Measurements from ENCODE around the gene PADI6.
"Not testable (repeated sequence)": the region's sequence is repeated elsewhere in the genome, so short reads cannot be mapped to it uniquely, and the experiment has no call there.

Gene PADI6

DNA sequence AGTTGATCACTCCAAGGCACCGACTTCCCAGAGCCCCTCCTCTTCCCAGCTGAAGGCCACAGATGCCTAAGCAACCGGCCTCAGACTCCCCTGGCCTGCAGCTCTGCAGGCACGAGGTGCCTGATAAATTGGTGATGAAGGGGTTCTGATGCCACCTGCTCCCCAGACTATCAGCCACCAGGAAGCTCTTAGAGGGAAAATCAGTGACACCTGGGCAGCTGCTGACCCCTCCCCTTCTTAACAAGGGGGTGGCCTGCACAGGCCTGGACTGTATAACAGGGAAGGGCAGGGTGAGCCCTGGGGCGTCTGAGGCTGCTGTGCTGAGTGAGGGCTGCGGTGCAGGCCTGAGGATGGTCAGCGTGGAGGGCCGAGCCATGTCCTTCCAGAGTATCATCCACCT is at the start of gene PADI6:
PADI6 (plus strand) TSS at position 301 of the 400 bp plus-strand sequence; CDS start at position 351, 50 bp downstream.
- no peak for DNase-seq

GRCh38 chr1:17328855-17329254 is 43.1 kb upstream of the PADI6 start:
- DNase-seq, result no peak

DNA sequence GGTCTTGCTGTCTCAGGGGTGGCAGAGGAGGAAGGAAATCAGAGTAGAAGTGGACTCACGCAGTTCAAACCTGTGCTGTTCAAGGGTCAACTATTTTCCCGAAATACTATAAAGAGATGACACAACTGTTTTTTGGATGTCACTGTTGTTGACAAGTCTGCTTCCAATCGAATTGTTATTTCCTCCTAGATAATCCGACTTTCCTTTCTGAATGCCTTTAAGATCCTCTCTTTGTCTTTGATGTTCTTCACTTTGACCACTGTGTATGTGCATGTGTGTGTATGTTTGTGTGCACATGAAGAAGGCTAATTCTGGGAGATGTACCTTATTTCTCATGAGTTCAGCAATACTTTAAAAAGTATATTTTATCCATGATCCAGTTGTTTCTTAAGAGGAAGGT is 42.4 kb upstream of the PADI6 start:
- no peak for DNase-seq

DNA sequence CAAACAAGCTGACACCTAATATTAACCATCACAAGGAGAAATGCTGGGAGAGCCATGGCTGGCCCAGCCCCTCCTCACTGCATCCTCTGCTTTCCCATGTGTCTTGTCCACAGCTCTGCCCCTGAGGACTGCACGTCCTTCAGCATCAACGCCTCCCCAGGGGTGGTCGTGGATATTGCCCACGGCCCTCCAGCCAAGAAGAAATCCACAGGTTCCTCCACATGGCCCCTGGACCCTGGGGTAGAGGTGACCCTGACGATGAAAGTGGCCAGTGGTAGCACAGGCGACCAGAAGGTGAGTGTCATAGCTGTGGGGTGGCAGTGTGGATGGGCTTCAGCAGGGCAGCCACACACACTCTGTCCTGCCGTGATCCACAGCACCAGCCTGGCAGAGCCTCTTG is 41.1 kb upstream of the PADI6 start:
- DNase-seq, result no peak

DNA sequence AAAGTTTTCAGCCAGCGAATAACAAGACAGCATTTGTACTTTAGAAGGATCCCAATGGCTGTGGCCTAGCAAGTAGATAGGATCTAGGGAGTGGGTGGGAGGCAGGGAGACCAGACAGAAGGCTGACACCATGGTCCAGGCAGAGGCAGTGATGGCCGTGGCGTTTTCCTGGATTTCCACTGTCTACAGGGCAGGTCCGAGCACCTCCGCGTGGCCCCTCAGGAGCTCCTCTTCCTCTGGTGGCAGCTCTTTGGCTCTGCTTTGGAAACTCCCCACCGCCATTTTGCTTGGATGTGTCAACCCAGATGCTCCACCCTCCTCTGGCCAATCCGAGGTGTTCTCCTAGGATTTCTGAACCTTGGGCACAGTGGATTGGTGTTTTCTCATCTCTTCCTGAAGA is 38.9 kb upstream of the PADI6 start:
- DNase-seq, result no peak

DNA sequence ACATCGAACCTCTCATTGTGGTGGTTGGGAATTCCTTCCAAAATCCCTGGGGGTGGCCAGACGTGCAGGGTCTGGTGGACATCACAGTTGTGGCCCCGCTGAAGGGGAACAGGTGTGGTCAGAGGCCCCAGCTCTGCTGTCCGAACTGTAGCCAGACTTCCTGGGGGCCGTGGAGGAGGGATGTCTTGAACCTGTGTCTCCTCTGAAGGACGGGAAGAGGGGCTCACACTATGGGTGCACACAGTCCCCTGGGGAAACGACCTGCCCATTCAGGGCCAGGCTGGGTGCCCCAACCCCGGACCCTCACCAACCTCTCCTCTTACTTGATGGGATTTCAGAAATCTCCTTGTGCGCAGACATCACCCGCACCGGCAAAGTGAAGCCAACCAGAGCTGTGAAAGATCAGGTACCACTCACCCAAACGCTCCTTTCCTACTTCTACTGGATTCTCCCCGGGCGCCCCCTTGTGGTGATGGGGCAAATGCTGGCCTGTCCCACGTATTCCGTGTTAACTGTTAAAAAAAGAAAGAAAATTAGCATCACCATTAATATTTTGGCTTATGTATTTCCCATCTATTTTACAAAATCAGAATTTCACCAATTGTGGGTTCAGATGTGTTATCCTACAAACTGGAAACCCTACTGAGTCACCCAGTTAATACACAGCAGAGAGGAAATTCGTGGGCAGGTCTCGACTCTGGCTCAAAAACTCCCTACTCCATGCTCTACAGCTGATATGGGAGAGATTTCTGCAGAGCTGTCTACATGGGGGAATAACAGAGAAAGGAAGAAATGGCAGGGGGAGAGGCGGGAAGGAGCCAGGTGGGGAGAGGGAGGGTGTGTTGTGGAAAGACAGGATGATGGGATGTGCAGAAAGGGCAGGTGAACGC is 35.9 kb upstream of the PADI6 start:
- DNase-seq, result peak; percentile 9

DNA sequence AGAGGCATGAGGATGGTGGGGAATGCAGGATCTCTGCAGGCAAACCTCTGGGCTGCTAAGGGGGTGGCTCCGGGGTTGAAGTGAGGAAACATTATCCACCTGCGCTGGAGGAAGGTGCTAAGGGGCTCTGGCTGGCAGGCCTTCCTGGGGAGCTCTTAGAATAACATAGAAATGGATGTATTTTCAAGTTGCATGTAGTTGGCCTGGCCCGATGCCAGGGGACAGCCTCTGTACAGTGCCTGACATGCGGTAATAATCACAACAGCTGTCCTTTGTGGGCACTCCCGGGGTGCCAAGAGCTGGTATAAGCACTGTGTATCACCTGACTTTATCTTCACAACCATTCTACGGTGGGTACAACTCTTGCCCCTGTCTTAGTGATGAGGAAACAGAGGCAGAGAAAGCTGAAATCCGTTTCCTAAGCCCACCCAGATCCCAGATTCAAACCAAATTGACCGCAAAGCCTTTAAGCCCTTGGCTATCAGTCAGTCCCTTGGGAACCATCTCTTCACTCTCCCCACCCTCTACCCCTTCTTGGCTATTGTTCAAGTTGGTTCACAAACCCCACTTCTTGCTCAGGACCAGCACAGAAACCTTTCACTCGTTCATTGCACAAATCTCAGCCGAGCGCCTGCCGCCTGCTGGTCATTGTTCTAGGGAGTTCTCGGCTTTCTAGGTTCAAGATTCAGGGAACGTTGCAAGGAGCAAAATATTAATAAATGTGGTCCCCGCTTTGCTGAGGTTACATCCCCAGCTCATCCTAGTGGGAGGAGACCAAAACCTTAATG is 33.1 kb upstream of the PADI6 start:
- DNase-seq, result no peak

DNA sequence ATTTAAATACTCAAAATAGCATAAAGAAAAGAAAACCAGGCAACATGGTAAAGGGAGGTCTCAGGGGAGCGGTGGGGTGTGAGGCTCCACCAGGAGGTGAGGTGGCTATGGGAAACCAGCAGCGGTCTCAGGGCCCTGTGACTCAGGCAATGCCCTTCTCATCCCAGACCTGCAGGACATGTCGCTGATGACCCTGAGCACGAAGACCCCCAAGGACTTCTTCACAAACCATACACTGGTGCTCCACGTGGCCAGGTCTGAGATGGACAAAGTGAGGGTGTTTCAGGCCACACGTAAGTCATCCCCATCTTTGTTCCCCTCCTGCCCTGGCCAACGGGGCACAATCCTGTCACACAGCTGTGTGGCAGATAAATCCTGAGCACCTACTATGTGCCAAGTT is 32.5 kb upstream of the PADI6 start:
- DNase-seq, result no peak

DNA sequence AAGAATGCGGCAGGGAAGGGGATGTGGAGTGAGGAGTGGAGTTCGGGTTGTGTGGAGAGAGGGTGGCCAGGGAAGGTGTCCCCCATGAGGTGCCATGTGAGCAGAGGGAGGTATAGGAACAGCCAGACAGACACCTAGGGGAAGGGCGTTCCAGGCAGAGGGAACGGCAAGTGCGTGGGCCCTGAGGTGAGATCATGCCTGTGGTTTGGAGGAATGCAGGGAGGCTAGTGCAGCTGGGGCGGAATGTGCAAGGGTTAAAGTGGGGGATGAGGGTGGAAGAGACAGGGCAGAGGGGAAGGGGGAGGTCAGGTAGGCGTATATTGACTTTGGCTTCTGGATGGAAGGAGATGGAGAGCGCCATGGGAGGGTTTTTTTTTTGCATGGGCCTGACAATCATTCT is 31.6 kb upstream of the PADI6 start:
- no peak for DNase-seq

- DNase-seq, result no peak
Measured at GRCh38 chr1:17342014-17342441, 30.0 kb upstream of the PADI6 start.

- DNase-seq, result not testable (repeated sequence)
Measured at GRCh38 chr1:17345506-17345905, 26.5 kb upstream of the PADI6 start.

DNA sequence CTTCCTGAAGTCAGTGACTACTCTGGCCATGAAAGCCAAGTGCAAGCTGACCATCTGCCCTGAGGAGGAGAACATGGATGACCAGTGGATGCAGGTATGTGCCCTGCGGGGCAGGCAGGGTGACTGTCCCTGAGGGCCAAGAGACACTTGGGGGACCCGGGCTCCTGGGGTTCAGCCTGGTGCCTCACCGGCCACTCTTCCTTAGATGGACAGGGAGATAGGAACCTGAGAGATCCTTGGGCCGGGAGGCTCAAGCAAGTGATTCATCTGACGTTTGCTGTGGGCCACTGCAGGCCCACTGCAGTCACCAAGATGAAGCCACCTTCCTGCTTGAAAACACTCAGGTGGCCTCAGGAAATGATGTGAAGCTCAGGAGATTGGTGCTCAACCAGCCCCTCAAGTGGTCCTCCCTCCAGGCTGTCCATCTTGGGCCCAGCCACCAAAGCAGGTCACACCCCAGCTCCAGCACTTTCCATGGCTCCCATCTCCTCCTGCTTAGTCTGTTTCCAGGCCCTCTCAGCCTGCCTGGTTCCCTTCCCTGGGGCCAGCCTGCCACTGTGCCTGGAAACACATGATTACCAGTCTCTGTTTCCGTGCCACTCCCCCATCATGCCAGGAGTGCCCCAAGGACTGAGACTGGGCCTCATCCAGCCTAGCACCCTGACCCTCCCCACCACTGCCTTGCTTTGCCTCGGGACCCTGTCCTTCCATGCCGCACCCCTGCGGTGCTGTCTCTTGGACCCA is 25.8 kb upstream of the PADI6 start:
- DNase-seq, result no peak

- no peak for DNase-seq
Measured at GRCh38 chr1:17347769-17348592, 24.0 kb upstream of the PADI6 start.

DNA sequence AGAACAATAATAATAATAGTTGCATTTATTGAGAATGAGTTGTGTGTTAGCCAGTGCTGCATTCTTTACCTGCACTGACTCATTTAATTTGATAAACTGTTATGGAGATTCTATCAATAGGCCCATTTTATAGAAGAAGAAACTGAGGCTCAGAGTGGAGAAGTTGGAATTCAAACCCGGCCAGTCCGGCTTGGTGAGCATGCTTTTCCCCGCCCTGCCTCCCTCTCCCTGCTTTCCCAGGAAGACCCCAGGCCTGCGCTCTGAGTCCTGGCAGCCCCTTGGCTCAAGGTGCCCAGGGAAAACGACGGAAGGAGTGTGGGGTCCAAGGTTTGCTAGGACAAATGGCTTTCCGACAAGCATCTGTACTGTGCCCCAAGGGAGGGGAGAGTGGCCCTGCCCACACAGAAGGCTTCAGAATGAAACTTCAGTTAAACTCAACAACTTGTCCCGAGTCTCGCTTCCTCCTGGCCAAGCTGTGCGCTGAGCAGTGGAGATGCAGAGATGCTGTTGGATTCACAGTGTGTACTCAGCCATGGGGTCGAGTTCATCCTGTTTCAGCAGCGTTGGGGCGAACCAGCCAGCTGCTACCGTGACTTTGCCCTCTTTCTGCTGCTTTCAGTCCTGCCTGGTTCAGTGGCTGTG is 23.3 kb upstream of the PADI6 start:
- no peak for DNase-seq

DNA sequence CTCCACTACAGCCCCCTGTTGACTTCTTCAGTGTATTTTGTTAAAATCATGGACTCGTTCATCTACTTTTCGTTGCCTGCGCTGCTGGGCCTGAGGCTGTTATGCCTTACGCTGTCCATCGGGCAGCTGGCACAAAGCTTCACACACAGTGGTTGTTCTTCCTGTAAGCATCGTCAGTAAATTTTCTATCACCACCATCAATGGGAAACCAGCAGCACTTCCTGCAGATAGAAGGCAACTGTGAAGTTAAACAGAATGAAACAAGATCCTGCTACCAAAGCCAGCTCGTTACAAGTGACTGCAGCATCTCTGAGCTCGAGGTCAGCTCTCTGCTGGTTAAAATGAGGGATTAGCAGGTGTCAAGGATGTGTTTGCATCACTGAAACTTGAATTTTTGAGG is 21.9 kb upstream of the PADI6 start:
- DNase-seq, result no peak

- DNase-seq, result no peak
Measured at GRCh38 chr1:17350928-17351446, 21.0 kb upstream of the PADI6 start.

DNA sequence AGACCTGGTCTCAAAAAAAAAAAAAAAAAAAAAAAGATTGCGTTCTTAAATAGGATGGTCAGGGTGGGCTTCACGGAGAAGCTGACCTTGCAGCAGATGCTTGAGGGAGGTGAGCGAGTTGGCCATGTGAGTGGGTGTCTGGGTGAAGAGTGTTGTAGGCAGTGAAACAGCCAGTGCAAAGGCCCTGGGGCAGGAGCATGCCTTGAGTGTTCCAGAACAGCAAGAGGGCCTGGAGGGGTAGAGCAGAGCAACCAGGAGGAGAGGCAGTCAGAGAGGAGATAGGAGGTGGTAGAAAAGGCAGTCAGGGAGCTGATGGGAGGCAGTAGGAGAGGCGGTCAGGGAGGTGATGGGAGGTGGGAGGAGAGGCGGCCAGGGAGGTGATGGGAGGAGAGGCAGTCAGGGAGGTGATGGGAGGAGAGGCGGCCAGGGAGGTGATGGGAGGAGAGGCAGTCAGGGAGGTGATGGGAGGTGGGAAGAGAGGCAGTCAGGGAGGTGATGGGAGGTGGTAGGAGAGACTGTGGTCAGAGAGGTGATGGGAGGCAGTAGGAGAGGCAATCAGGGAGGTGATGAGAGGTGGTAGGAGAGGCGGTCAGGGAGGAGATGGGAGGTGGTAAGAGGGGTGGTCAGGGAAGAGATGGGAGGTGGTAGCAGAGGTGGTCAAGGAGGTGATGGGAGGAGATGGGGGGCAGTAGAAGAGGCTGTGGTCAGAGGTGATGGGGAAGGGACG is 20.2 kb upstream of the PADI6 start:
- no peak for DNase-seq

- DNase-seq, result no peak
Measured at GRCh38 chr1:17352419-17352909, 19.5 kb upstream of the PADI6 start.

DNA sequence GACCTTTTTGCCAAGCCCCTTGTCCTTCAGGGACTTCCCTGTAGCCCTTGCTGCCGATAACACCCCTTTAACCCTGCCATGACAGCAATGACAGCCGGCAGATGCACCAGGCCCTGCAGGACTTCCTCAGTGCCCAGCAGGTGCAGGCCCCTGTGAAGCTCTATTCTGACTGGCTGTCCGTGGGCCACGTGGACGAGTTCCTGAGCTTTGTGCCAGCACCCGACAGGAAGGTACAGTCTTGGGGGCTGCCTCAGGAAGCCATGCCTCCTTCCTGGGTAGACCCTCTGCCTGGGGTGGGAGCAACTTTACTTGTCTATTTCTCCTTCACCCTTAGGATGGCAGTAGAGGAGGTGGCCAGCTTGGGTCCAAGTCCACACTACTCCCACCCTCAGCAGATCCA is 16.1 kb upstream of the PADI6 start:
- DNase-seq, result no peak

- no peak for DNase-seq
Measured at GRCh38 chr1:17356387-17357026, 15.5 kb upstream of the PADI6 start.

All from midbrain (tissue), 1 donor.